ENCODE results near the gene RAD50.

Gene RAD50

DNA sequence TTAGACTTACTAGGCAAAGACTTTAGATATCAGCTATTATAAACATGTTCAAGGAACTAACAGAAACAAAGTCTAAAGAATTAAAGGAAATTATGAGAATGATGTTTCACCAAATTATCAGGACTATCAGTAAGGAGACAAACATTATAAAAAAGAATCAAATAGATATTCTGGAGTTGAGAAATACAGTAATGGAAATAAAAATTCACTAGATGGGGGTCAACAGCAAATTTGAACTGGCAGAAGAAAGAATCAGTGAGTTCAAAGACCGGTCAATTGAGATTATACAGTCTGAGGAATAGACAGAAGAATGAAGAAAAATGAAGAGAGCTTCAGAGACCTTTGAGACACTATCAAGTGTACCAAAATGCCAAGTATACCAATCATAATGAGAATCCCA lies 91.6 kb downstream of the RAD50 start:
- TF ChIP-seq TAF1 (IDR thresholded peaks at IDR 0.05; ENCODE audit: borderline replicate concordance, insufficient read depth, low read length) (no peak), POLR2AphosphoS5 (IDR thresholded peaks at IDR 0.05; ENCODE audit: low read depth, low read length) (no peak), REST (IDR thresholded peaks at IDR 0.05; ENCODE audit: insufficient read depth in 1 of 2, low read depth in 2 of 2, low read length in 2 of 2) (no peak), FOXP2 (optimal IDR thresholded peaks at IDR 0.05; ENCODE audit: borderline replicate concordance, extremely low read depth, extremely low read length, insufficient read depth) (no peak), SIN3A (IDR thresholded peaks at IDR 0.05; ENCODE audit: borderline replicate concordance, insufficient read depth, low read length) (no peak)

DNA sequence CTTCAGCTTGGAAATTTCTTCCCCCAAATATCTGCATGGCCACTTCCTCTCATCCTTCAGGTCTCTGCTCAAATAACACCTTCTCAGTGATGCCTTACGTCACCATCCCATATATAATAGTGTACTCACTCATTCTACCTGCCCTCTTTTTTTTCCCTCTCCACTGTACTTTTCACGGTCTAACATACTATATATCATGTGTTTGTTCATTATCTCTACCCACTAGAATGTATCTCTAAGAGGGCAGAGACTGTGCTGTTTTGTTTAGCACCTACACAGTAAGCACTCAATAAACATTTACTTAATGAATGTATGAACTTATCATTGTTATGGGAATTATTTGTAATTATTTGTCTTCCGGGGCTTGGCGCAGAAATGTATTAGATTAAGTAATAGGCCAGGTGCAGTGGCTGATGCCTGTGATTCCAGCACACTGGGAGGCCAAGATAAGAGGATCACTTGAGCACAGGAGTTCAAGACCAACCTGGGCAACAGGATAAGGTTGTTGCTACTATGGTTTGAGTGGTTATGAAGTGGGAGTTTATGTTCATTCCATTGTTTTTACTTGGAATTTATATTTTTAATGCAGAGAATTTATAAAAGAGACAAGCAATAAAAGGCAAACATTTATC lies 95.2 kb downstream of the RAD50 start:
- TF ChIP-seq REST (IDR thresholded peaks at IDR 0.05; ENCODE audit: insufficient read depth in 1 of 2, low read depth in 2 of 2, low read length in 2 of 2) (no peak), TAF1 (IDR thresholded peaks at IDR 0.05; ENCODE audit: borderline replicate concordance, insufficient read depth, low read length) (no peak)

- TF ChIP-seq TAF1 (IDR thresholded peaks at IDR 0.05; ENCODE audit: borderline replicate concordance, insufficient read depth, low read length) (no peak), REST (IDR thresholded peaks at IDR 0.05; ENCODE audit: insufficient read depth in 1 of 2, low read depth in 2 of 2, low read length in 2 of 2) (no peak), FOXP2 (optimal IDR thresholded peaks at IDR 0.05; ENCODE audit: borderline replicate concordance, extremely low read depth, extremely low read length, insufficient read depth) (no peak), POLR2AphosphoS5 (IDR thresholded peaks at IDR 0.05; ENCODE audit: low read depth, low read length) (no peak), SIN3A (IDR thresholded peaks at IDR 0.05; ENCODE audit: borderline replicate concordance, insufficient read depth, low read length) (no peak)
These were observed 96.9 kb downstream of the RAD50 start for GRCh38 chr5:132653716-132654115.

GRCh38 chr5:132655821-132656773 lies 99.3 kb downstream of the RAD50 start:
- no peak for TF ChIP-seq SIN3A (IDR thresholded peaks at IDR 0.05; ENCODE audit: borderline replicate concordance, insufficient read depth, low read length)
- TF ChIP-seq REST (IDR thresholded peaks at IDR 0.05; ENCODE audit: insufficient read depth in 1 of 2, low read depth in 2 of 2, low read length in 2 of 2), result no peak
- TF ChIP-seq TAF1 (IDR thresholded peaks at IDR 0.05; ENCODE audit: borderline replicate concordance, insufficient read depth, low read length), result no peak
- no peak for TF ChIP-seq FOXP2 (optimal IDR thresholded peaks at IDR 0.05; ENCODE audit: borderline replicate concordance, extremely low read depth, extremely low read length, insufficient read depth)
- TF ChIP-seq POLR2AphosphoS5 (IDR thresholded peaks at IDR 0.05; ENCODE audit: low read depth, low read length), result no peak

Data from PFSK-1 (cell line).